ENCODE measurements around the gene AP4M1. TPM values are rescaled to one million over a fixed set of nuclear protein-coding genes. Genes with fewer than 3 reads are reported as not detected.

AP4M1 gene
- total and polyA plus RNA-seq, 10 of the 15 experiments (the other 5 are each of a cell fraction or from before 2014, with no cell fraction given): 0.77 to 16.1 (median 13.0) TPM

DNA sequence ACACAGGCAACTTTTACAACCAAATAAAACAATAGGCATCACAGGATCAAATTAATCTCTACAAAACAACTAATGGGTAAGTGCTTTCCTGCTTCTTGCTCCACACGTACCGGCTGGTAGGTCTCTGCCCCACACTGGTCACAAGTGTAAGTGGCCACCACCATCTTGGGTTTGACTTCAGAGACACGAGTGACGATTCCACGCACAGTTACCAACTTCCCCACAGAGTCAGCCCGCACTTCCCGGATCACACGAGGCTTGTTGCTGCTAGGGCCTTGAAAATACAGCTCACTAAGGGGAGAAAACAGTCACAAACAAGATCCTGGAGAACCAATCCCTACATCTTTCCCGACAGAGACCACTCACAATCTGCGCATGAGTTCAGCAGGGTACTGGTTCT is 2.5 kb upstream of the AP4M1 start:
- 96% methylated on average over 10 of the region's 10 CpGs for WGBS (ENCODE audit: insufficient coverage, insufficient replicate concordance, low lambda C conversion rate, missing lambda C conversion rate)
- Histone ChIP-seq H3K27me3 (replicated peaks in 1 of 2; ENCODE audit: control insufficient read depth in 2 of 2, insufficient read depth in 2 of 2, low read length in 1 of 2) (no peaks in the 10 kb centered on the region), H3K79me2 (ENCODE audit: control insufficient read depth, insufficient read depth, low read length) (peaks cover 29% of the 10 kb centered on the region), H3K27ac (ENCODE audit: control insufficient read depth, insufficient read depth) (no peak overlapping the region), H3K36me3 (ENCODE audit: control insufficient read depth in 2 of 2, insufficient read depth in 2 of 2, low read length in 1 of 2) (peaks cover 39 to 42% of the 10 kb centered on the region in 2 experiments), H3K4me1 (ENCODE audit: control insufficient read depth, insufficient read depth, low read length) (peaks cover 16% of the 10 kb centered on the region), H2AFZ (ENCODE audit: control insufficient read depth, low read depth, low read length) (no peak overlapping the region), H3K9ac (ENCODE audit: control insufficient read depth, insufficient read depth, low read length) (no peak overlapping the region; the same call in 1 of the 2 replicates), H3K9me3 (replicated peaks; ENCODE audit: control insufficient read depth, insufficient read depth, low read length) (no peaks in the 10 kb centered on the region), H3K4me3 (no peak overlapping the region), H4K20me1 (ENCODE audit: control insufficient read depth, insufficient read depth) (peaks cover 3% of the 10 kb centered on the region; the same call in 1 of the 2 replicates), H3K4me2 (ENCODE audit: control insufficient read depth, insufficient read depth) (no peak overlapping the region)
- POLR2A ChIA-PET: interaction anchor here (0.8 kb wide), 1 partner anchor 9 kb away, joined by 3 read pairs; no protein-coding TSS in a partner anchor
- CTCF ChIA-PET: no interaction called here
- ATAC-seq (no peak), FAIRE-seq (no peak), DNase-seq (ENCODE audit: low read depth, low spot score) (no peak)
- TF ChIP-seq TCF7 (IDR thresholded peaks at IDR 0.05; ENCODE audit: borderline replicate concordance) (no peak), CTCF (IDR thresholded peaks at IDR 0.05 in 2 of 3, conservative IDR thresholded peaks at IDR 0.05 in 1 of 3; ENCODE audit: control insufficient read depth in 2 of 3, extremely low read depth in 1 of 3, insufficient read depth in 1 of 3, low read depth in 3 of 3, low read length in 3 of 3) (no peak), ZNF217 (IDR thresholded peaks at IDR 0.05) (no peak), SMAD5 (IDR thresholded peaks at IDR 0.05; ENCODE audit: low read depth) (no peak)
- TF ChIP-seq, protein P1, sequence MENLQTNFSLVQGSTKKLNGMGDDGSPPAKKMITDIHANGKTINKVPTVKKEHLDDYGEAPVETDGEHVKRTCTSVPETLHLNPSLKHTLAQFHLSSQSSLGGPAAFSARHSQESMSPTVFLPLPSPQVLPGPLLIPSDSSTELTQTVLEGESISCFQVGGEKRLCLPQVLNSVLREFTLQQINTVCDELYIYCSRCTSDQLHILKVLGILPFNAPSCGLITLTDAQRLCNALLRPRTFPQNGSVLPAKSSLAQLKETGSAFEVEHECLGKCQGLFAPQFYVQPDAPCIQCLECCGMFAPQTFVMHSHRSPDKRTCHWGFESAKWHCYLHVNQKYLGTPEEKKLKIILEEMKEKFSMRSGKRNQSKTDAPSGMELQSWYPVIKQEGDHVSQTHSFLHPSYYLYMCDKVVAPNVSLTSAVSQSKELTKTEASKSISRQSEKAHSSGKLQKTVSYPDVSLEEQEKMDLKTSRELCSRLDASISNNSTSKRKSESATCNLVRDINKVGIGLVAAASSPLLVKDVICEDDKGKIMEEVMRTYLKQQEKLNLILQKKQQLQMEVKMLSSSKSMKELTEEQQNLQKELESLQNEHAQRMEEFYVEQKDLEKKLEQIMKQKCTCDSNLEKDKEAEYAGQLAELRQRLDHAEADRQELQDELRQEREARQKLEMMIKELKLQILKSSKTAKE (IDR thresholded peaks at IDR 0.05; ENCODE audit: low read depth, poor library complexity, severe bottlenecking): no peak
- intact Hi-C loops (cut with micrococcal nuclease; ENCODE audit: unreplicated experiment) (no loop called here), in situ Hi-C loops (cut with MboI) (no loop called here)
- BruUV-seq (replicated peaks): TSS peak; percentile 60
- RAD21 ChIA-PET (ENCODE audit: unreplicated experiment): no interaction called here
- SMC1A ChIA-PET (ENCODE audit: uncharacterized antibody, unreplicated experiment): interaction anchor here (1.3 to 1.8 kb wide), 2 partner anchors 9 to 30 kb away, joined by 3 to 4 read pairs; no protein-coding TSS in a partner anchor
